Thyroid gland (tissue), 4 donors: ENCODE measurements around the gene CHGA. TPM values are rescaled to one million over a fixed set of nuclear protein-coding genes. Genes with fewer than 3 reads are reported as not detected.

Source experiments
- DNase-seq, 2 donors: peaks; one replicate each; pipeline ENCODE4 v3.0.0-alpha.2; 2019
- H3K27ac ChIP-seq, 3 donors: fragments of 200-600 bp; sonication (generic); 1 replicate in 2 of 3; 2 replicates in 1 of 3; pipeline ENCODE4 v1.5.1; 2016 to 2019; ENCODE audit warnings: mild to moderate bottlenecking in 1 of 3, moderate library complexity in 1 of 3
- H3K27me3 ChIP-seq: fragments of 200-600 bp; sonication (generic); one replicate; pipeline ENCODE4 v1.5.1; 2019
- H3K36me3 ChIP-seq, 2 donors: fragments of 200-600 bp; sonication (generic); one replicate each; pipeline ENCODE4 v1.5.1; 2016 to 2019
- H3K4me1 ChIP-seq, 2 donors: fragments of 200-600 bp; sonication (generic); one replicate each; pipeline ENCODE4 v1.5.1; 2017 to 2019
- H3K4me3 ChIP-seq, 3 donors: fragments of 200-600 bp; sonication (generic); replicated peaks in 1 of 3; 1 replicate in 2 of 3; 2 replicates in 1 of 3; pipeline ENCODE4 v1.5.1; 2016; ENCODE audit warnings: mild to moderate bottlenecking in 1 of 3
- H3K9me3 ChIP-seq: fragments of 200-600 bp; sonication (generic); one replicate; pipeline ENCODE4 v1.5.1; 2017
- POLR2A ChIP-seq, 2 donors: fragments of 450-650 bp; IDR thresholded peaks; one replicate each; pipeline ENCODE4 v1.6.1; 2017; ENCODE audit warnings: antibody characterized with exemption in 2 of 2, mild to moderate bottlenecking in 2 of 2, moderate library complexity in 1 of 2
- WGBS, 2 donors: methylation state at CpG; one replicate each; pipeline ENCODE4 v1.1.5; 2017; 5-methylcytosine and 5-hydroxymethylcytosine counted together
- intact Hi-C: fragments of 100-400 bp; cut with DNase I; formaldehyde crosslinking; loops from one replicate; pipeline ENCODE4 v1.15.1; 2023
- total RNA-seq, 4 donors: library from RNA; depleted of rRNA; stranded (reverse); fragments of >200 nt; gene quantifications; one replicate each; pipeline ENCODE4 v1.2.3, GENCODE V29; 2016
- TF ChIP-seq, protein P1 (sequence below), 6 experiments: fragments of 200-600 bp in 3 of 6; fragments of 450-650 bp in 3 of 6; sonication (generic) in 3 of 6; IDR thresholded peaks; one replicate each; pipeline ENCODE4 v1.5.1; 2016 to 2019; ENCODE audit warnings: antibody characterized with exemption in 6 of 6, mild to moderate bottlenecking in 2 of 6, inconsistent platforms in 1 of 6, moderate library complexity in 1 of 6

The CHGA gene
- total RNA-seq, 4 donors from 2014 or later, result 0.54 to 9.6 (median 1.5) TPM

DNA sequence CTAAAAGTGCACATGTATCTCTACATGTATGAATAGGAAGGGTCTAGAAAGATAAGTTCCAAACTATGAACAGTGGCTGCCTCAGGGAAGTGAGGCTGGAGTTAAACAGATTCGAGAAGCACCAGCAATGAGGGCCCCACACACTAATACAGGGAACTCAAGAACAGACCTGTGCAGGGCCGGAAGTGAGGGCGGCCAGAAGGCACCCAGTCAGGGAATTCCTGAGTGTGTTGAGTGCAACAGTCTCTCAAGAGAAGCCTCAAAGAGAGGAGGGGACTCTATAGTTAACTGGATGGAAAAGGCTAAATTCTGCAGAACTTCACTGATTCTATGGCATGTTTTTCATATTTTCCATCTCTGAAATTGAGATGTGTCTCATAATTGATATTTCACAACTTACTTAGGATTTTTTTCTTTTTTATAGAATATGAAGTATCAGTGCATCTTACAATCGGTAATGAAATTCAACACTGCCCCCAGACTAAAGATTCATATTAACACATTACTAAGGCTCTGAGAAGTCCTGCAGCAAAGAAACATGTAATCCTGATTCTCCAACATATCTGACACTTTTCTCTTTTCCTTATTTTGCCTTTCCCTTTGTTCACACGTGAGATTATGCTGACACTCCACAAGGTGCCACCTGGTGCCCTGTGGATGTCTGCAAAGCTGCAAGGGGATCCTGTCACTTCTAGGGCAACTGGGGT, 61.3 kb downstream of the CHGA start:
- Histone ChIP-seq H3K36me3 (no peaks in the 10 kb centered on the region), H3K27ac (no peak overlapping the region), H3K4me1 (peaks cover 14 to 27% of the 10 kb centered on the region in 2 donors), H3K4me3 (no peak overlapping the region), H3K9me3 (no peaks in the 10 kb centered on the region), H3K27me3 (no peaks in the 10 kb centered on the region)
- TF ChIP-seq POLR2A (IDR thresholded peaks at IDR 0.05), result no peak
- TF ChIP-seq, protein P1, sequence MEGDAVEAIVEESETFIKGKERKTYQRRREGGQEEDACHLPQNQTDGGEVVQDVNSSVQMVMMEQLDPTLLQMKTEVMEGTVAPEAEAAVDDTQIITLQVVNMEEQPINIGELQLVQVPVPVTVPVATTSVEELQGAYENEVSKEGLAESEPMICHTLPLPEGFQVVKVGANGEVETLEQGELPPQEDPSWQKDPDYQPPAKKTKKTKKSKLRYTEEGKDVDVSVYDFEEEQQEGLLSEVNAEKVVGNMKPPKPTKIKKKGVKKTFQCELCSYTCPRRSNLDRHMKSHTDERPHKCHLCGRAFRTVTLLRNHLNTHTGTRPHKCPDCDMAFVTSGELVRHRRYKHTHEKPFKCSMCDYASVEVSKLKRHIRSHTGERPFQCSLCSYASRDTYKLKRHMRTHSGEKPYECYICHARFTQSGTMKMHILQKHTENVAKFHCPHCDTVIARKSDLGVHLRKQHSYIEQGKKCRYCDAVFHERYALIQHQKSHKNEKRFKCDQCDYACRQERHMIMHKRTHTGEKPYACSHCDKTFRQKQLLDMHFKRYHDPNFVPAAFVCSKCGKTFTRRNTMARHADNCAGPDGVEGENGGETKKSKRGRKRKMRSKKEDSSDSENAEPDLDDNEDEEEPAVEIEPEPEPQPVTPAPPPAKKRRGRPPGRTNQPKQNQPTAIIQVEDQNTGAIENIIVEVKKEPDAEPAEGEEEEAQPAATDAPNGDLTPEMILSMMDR (IDR thresholded peaks at IDR 0.05), result no peak
- intact Hi-C loops, result no loop called here
- DNase-seq, result no peak
- 86% methylated on average over 5 of the region's 5 CpGs for WGBS, 2 donors

Other genes with a start within 250 kb of the CHGA start
- gene LGMN, start 174.5 kb upstream of the CHGA start, total RNA-seq, result 100 to 1,000 TPM; 226 to 405 (median 297) TPM
- 10 to 100 TPM; 54.5 to 58.2 (median 57.6) TPM for gene GOLGA5, start 128.8 kb upstream of the CHGA start, total RNA-seq
- 10 to 100 TPM; 43.9 to 56.1 (median 44.5) TPM for gene ITPK1, start 192.8 kb downstream of the CHGA start, total RNA-seq